Activated T-cell treated with anti-CD3 and anti-CD28 coated beads, Interleukin-2, amount 50 U/mL, for 24 hours (primary cell): ENCODE results near the gene CRK.
"Not testable (repeated sequence)": the region's sequence is repeated elsewhere in the genome, so short reads cannot be mapped to it uniquely, and the experiment has no call there.

Source experiments
- DNase-seq: peaks from one replicate; pipeline ENCODE4 v3.0.0-alpha.2; 2020
- H3K27ac Mint-ChIP-seq: 2 replicates; pipeline ENCODE4 v1.8.0; 2020; ENCODE audit warnings: mild to moderate bottlenecking, mixed read lengths
- H3K27me3 Mint-ChIP-seq: 2 replicates; pipeline ENCODE4 v1.8.0; 2020; ENCODE audit warnings: mixed read lengths
- H3K36me3 Mint-ChIP-seq: 2 replicates; pipeline ENCODE4 v1.8.0; 2020; ENCODE audit warnings: low read depth, mixed read lengths
- H3K4me1 Mint-ChIP-seq: 2 replicates; pipeline ENCODE4 v1.8.0; 2020; ENCODE audit warnings: low read depth, mixed read lengths
- H3K4me3 Mint-ChIP-seq: 2 replicates; pipeline ENCODE4 v1.8.0; 2020; ENCODE audit warnings: mild to moderate bottlenecking, moderate library complexity, mixed read lengths
- H3K9me3 Mint-ChIP-seq: 2 replicates; pipeline ENCODE4 v1.8.0; 2020; ENCODE audit warnings: mixed read lengths

Gene CRK

DNA sequence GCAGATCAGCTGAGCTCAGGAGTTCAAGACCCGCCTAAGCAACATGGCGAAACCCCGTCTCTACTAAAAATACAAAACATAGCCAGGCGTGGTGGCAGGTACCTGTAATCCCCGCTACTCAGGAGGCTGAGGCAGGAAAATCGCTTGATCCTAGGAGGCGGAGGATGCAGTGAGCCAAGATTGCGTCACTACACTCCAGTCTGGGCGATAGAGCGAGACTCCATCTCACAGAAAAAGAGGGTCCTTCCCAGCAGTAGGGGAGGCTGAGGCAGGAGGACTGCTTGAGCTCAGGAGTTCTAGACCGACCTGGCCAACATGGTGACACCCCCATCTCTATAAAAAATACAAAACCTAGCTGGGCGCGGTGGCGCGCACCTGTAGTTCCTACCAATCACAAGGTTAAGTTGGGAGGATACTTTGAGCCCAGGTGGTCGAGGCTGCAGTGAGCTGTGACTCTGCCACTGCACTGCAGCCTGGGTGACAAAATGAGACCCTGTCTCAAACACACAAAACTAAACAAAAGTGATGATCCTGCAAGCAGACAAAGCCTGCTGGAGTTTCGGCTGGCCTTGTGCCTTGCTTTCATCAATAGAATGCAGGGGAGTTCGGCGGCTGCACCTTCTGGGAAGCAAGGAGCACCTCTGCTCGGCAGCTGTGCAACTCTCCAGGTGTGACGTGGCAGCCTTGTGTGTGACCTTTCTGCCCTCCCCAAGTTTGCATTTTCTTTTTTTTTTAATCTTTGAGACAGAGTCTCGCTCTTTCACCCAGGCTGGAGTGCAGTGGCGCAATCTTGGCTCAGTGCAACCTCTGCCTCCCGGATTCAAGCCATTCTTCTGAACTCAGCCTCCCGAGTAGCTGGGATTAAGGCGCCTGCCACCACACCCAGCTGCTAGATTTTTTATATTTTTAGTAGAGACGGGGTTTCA lies 43.6 kb downstream of the CRK start:
- Mint-ChIP-seq H3K4me1 (no peaks in the 10 kb centered on the region), H3K27ac (no peak overlapping the region), H3K27me3 (no peaks in the 10 kb centered on the region), H3K4me3 (no peak overlapping the region), H3K36me3 (peaks cover 2% of the 10 kb centered on the region), H3K9me3 (no peaks in the 10 kb centered on the region)
- DNase-seq, result no peak

DNA sequence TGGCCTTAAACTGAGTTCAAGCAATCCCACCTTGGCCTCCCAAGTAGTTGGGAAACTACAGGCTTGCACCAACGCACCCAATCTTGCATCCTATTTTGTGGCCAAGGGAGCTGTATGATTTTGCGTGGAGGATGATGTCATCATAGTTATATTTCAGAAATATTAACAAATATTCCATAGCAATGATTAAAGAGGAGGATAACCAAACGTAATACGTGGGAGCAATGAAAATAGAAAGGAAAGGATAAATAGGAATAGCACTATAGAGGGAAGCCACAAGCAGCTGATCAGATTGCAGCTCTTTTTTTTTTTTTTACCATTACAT lies 53.8 kb downstream of the CRK start:
- no peak for DNase-seq
- H3K36me3 Mint-ChIP-seq, result peaks cover 29% of the 10 kb centered on the region
- peaks cover 12% of the 10 kb centered on the region for H3K4me1 Mint-ChIP-seq
- no peaks in the 10 kb centered on the region for H3K27me3 Mint-ChIP-seq
- H3K9me3 Mint-ChIP-seq, result no peaks in the 10 kb centered on the region
- no peak overlapping the region for H3K4me3 Mint-ChIP-seq
- no peak overlapping the region for H3K27ac Mint-ChIP-seq

DNA sequence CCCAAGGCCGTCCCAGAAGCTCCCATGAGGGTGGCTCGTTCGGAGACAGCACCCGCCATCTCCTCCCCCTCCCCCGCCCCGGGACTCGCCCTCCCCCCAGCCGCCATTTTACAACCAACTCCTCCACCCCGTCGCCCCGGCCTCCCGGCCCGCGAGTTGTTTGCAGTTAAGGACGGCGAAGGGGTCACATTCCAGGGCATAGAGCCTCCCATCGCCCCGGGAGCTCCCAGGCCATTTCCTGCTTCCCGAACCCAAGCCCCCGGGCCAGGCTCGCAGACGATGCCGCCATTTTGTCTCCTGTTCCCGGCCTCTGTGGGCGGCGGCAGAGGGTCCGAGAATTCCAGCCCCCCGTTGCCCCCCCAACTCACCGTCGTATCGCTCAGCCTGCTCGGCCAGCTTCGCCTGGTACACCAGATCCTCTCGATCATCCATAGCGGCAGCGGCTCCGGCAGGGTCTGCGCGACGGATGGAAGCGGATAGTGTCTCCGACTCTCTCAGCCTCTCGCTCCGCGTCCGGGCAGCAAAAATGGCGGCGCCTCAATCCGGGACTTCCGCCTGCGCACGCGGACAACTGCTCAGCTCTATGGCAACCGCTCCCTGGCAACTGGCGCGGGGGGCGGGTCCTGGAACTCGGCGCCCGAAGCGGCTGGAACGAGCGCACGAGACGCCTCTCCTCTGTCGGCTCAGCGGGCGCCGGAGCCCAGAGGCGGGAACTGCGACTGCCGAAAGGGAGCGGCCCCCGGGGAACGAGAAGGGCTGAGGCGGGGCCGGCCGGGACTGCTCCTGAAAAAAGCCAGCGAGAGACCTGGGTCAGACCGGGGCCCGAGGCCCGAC lies 56.1 kb downstream of the CRK start, which contains the start of gene YWHAE:
Gene YWHAE (minus strand): TSS at position 544 of the 834 bp plus-strand sequence. CDS start 112 bp downstream, at position 432.
- Mint-ChIP-seq H3K4me1 (peaks cover 33% of the 10 kb centered on the region), H3K36me3 (peaks cover 52% of the 10 kb centered on the region), H3K4me3 (peak within 1 kb of the TSS; percentile 99), H3K27me3 (no peaks in the 10 kb centered on the region), H3K9me3 (no peaks in the 10 kb centered on the region), H3K27ac (peak within 1 kb of the TSS; percentile 100)
- peak; percentile 98 for DNase-seq

DNA sequence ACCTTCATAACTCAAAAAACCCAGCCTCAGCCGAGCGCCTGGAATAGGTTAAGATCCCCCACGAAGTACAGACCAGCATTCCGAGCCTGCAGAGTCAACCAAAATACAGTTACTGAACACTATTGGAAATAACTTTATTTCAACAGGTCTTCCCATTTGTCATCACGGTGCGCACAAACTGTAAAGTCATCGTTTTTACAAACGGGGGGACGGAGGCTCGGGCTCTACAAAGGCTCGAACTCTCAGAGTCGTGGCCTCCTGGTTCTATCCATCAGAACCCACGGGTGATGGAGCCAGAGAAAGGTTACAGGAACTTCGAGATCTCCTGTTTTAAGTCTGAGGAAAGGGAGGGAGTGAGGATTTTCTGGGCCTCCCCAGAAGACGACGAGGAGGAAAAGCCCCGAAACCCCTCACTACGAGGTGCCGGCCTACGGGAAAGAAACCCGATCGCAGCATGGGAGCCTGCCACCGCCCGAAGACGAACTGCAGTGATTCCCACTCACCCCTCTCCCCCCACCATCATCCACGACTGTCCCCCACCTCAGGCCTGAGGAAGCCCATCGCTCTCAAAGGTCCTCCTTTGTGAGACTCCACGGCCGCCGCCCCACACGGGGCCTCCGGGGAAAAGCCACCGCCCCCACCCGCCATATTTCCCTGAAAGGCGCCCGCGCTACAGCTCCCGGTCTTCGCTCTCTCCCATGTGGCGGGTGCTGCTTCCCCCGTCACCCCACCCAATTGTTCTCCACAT lies 56.9 kb downstream of the CRK start:
- Mint-ChIP-seq H3K27me3 (no peaks in the 10 kb centered on the region), H3K4me3 (peak overlapping the region; percentile 99), H3K27ac (peak overlapping the region; percentile 100), H3K9me3 (no peaks in the 10 kb centered on the region), H3K4me1 (peaks cover 41% of the 10 kb centered on the region), H3K36me3 (peaks cover 59% of the 10 kb centered on the region)
- no peak for DNase-seq

DNA sequence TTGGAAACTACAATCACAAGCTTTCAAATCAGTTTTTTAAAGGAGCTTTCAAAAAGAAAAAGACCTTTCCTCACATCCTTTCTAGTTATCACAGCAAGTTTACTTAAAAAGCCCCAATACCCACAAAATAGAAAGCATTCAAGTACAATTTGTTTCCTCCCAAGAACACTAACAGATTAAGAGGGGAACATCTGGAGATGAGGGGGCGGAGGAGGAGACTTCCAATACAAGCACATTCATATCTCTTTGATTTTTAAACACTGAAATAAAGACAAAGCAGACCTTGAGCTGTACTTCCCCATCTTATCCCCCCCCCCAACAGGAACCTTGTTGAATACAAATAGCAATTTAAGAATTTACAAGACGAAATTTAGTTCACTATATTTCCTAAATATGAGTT lies 58.0 kb downstream of the CRK start:
- Mint-ChIP-seq H3K4me1 (peaks cover 52% of the 10 kb centered on the region), H3K9me3 (no peaks in the 10 kb centered on the region), H3K4me3 (peak overlapping the region; percentile 99), H3K27ac (peak overlapping the region; percentile 100), H3K27me3 (no peaks in the 10 kb centered on the region), H3K36me3 (peaks cover 70% of the 10 kb centered on the region)
- DNase-seq, result no peak

DNA sequence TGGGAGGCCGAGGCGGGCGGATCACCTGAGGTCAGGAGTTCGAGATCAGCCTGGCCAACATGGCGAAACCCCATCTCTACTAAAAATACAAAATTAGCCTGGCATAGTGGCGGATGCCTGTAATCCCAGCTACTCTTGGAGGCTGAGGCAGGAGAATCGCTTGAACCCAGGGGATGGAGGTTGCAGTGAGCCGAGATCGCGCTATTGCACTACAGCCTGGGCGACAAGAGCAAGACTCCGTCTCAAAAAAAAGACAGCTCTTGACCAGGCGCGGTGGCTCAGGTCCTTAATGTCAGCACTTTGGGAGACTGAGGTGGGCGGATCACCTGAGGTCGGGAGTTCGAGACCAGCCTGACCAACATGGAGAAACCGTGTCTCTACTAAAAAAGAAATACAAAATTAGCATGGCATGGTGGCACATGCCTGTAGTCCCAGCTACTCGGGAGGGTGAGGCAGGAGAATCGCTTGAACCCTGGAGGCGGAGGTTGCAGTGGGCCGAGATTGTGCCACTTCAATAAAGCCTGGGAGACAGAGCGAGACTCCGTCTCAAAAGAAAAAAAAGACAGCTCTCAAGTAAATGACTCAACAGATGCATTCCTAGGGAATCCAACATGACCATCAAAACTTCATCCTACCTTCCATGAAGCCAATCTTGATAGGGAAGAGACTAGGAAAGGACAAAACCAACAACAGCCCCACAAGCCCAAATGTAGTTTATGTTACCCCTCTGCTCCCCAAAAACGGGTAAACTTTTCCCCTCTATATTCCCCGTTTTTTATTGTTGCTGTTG lies 60.0 kb downstream of the CRK start:
- H3K27me3 Mint-ChIP-seq, H3K9me3 Mint-ChIP-seq, DNase-seq: not testable (repeated sequence)
- Mint-ChIP-seq H3K4me3 (peak overlapping the region; percentile 27), H3K36me3 (peaks cover 87% of the 10 kb centered on the region), H3K27ac (peak overlapping the region; percentile 84), H3K4me1 (peaks cover 70% of the 10 kb centered on the region)

DNA sequence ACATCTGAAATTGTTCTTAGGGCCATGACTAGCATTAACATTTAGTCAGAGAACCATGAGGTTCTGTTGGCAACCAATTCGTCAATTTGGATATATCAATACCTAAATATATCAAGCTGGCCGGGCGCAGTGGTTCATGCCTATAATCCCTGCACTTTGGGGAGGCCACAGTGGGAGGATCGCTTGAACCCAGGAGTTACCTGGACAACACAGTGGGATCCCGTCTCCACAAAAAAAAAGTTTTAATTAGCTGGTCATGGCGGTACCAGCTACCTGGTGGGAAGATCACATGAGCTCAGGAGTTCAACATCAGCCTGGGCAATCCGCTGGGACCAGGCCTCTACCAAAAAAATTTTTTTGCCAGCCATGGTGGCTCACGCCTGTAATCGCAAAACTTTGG lies 64.5 kb downstream of the CRK start:
- Mint-ChIP-seq H3K4me1 (peaks cover 84% of the 10 kb centered on the region), H3K36me3 (peaks cover 80% of the 10 kb centered on the region), H3K4me3 (peak overlapping the region; percentile 18), H3K27me3 (no peaks in the 10 kb centered on the region), H3K9me3 (no peaks in the 10 kb centered on the region), H3K27ac (peak overlapping the region; percentile 81)
- no peak for DNase-seq

DNA sequence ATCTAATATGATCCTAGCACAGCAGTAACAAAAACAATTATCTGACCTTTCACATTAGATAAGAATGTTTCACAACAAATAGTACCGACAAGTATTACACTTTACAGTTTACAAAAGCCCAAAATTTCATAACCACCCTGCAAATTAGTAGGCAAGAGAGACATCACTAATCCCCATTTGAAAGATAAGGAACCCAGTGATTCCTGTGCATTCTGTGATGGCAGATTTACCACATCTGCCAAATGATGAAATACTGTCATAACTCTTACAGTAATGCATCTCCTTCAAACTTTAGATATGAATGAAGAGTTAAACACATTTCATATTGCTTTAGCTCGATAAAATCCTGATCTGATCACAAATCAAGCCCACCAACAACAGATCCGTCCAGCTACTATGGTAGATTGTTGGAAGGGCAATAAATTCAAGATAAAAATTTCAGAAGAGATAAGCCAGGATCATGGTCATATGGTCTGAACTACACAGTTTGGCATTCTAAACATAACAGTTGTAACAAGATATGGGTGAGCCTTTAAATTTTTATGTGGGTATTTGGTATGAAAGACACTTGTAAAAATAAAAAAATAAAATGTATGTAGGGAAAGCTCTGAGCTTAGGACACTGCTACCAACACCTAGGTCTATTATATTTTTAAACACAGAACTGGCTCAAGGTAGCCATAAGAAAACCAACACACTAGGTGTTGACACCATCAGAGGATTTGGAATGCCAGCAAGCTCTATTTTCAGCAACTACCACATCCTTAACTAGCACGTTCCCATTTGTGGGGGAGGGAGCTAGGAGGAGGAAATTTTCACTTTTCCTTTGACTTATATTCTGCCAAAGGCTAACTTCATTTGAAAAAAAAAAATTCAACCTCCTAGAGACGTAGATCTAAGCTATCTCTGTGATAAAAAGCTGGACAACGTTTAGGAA lies 65.3 kb downstream of the CRK start:
- Mint-ChIP-seq H3K27me3 (no peaks in the 10 kb centered on the region), H3K36me3 (peaks cover 77% of the 10 kb centered on the region), H3K9me3 (no peaks in the 10 kb centered on the region), H3K27ac (peak overlapping the region; percentile 87), H3K4me1 (peaks cover 84% of the 10 kb centered on the region), H3K4me3 (peak overlapping the region; percentile 18)
- no peak for DNase-seq

DNA sequence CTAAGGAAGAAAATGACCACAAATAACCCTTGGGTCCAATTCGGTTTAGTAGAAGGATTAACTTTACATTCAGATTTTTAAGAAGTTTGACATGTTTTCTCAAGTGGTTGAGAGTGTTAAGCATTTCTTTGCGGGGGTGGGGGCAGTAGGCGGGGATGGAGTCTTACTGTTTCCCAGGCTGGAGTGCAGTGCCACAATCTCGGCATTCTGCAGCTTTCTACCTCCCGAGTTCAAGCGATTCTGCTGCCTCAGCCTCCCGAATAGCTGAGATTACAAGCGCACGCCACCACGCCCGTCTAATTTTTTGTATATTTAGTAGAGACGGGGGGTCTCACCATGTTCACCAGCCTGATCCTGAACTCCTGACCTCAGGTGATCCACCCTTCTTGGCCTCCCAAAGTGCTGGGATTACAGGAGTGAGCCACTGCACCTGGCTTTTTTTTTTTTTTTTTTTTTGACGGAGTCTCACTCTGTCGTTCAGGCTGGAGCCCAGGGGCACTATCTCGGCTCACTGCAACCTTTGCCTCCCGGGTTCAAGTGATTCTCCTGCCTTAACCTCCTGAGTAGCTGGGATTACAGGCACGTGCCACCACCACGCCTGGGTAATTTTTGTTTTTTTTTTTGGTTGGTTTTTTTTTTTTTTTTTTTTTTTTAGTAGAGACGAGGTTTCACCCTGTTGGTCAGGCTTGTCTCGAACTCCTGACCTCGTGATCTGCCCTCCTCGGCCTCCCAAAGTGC lies 68.4 kb downstream of the CRK start:
- peaks cover 71% of the 10 kb centered on the region for H3K4me1 Mint-ChIP-seq
- not testable (repeated sequence) for H3K4me3 Mint-ChIP-seq, H3K27ac Mint-ChIP-seq, H3K27me3 Mint-ChIP-seq, H3K9me3 Mint-ChIP-seq, DNase-seq
- H3K36me3 Mint-ChIP-seq, result peaks cover 57% of the 10 kb centered on the region

DNA sequence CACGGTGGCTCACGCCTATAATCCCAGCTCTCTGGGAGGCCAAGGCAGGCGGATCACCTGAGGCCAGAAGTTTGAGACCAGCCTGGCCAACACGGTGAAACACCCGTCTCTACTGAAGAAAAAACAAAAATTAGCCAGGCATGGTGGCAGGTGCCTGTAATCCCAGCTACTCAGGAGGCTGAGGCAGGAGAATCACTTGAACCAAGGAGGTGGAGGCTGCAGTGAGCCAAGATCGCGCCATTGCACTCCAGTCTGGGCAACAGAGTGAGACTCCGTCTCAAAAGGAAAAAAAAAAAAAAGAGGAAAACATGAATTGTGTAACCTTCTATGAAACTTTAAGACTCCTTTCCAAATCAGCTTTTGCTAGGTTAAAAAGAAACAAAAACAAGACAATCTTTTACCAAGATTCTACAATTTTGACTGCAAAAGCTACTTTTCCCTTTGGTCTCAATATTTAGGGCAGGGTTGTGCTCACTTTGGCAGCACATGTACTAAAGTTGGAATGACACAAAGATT lies 69.3 kb downstream of the CRK start:
- not testable (repeated sequence) for H3K4me3 Mint-ChIP-seq, H3K9me3 Mint-ChIP-seq, DNase-seq, H3K27me3 Mint-ChIP-seq
- H3K36me3 Mint-ChIP-seq, result peaks cover 52% of the 10 kb centered on the region
- peak overlapping the region; percentile 79 for H3K27ac Mint-ChIP-seq
- peaks cover 65% of the 10 kb centered on the region for H3K4me1 Mint-ChIP-seq

DNA sequence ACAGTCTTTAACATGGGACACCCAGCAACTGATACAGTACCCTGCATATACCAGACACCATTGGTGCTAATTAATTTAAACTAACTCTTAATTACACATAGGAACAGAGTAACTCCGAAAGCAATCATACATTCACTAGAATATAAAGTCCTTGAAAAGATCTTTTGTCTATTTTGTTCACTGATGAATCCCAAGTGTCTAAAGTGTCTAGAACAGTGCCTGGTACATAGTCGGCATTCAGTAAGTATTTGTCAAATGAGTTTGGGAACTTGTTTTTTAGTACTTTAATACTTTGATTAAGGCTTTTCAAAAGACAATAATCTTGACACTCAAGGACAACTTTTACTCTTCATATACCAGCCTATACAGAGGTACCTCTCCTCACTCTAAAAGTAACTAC lies 69.8 kb downstream of the CRK start:
- Mint-ChIP-seq H3K36me3 (peaks cover 52% of the 10 kb centered on the region), H3K27ac (peak overlapping the region; percentile 79), H3K27me3 (no peaks in the 10 kb centered on the region), H3K4me1 (peaks cover 65% of the 10 kb centered on the region), H3K4me3 (no peak overlapping the region), H3K9me3 (no peaks in the 10 kb centered on the region)
- no peak for DNase-seq

DNA sequence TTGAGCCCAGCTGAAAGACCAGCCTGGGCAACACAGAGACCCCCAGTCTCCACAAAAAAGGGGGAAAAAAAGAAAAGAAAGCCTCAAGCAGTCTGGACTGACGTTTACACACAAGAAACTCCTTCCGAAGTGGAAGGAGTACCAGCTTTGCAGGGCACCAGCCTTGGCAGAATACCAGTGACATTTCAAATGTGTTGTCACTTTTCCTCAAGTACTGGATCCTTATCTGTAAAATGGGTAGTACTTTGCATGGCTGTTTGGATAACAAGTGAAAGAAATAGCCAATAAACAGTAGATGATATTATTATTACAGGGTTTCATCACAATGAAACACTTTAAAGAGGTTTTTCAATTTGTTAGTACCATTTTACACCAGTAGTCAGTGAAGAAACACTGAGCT lies 70.2 kb downstream of the CRK start:
- no peaks in the 10 kb centered on the region for H3K9me3 Mint-ChIP-seq
- peaks cover 64% of the 10 kb centered on the region for H3K4me1 Mint-ChIP-seq
- H3K36me3 Mint-ChIP-seq, result peaks cover 50% of the 10 kb centered on the region
- peak overlapping the region; percentile 79 for H3K27ac Mint-ChIP-seq
- no peak for DNase-seq
- no peak overlapping the region for H3K4me3 Mint-ChIP-seq
- no peaks in the 10 kb centered on the region for H3K27me3 Mint-ChIP-seq
